ENCODE data around the gene SGPL1.

The SGPL1 gene

GRCh38 chr10:70772627-70773026 is 43.1 kb upstream of the SGPL1 start:
- Histone ChIP-seq H3K36me3 (no peaks in the 10 kb centered on the region), H3K27ac (no peak overlapping the region), H3K4me3 (no peak overlapping the region), H3K4me1 (no peaks in the 10 kb centered on the region), H3K27me3 (no peaks in the 10 kb centered on the region), H3K9me3 (no peaks in the 10 kb centered on the region)
- intact Hi-C loops (cut with DNase I; ENCODE audit: low total_unique reads): no loop called here
- TF ChIP-seq CTCF (IDR thresholded peaks at IDR 0.05): no peak
- no peak for DNase-seq

- no peak overlapping the region for H3K4me3 ChIP-seq
- no peaks in the 10 kb centered on the region for H3K36me3 ChIP-seq
- no peak for DNase-seq
- TF ChIP-seq CTCF (IDR thresholded peaks at IDR 0.05): no peak
- H3K27ac ChIP-seq: no peak overlapping the region
- no peaks in the 10 kb centered on the region for H3K27me3 ChIP-seq
- intact Hi-C loops (cut with DNase I; ENCODE audit: low total_unique reads): no loop called here
- no peaks in the 10 kb centered on the region for H3K4me1 ChIP-seq
- no peaks in the 10 kb centered on the region for H3K9me3 ChIP-seq
Observed at GRCh38 chr10:70773461-70773860, 42.3 kb upstream of the SGPL1 start.

- no peaks in the 10 kb centered on the region for H3K27me3 ChIP-seq
- peak; percentile 13 to 34 for DNase-seq
- no peaks in the 10 kb centered on the region for H3K9me3 ChIP-seq
- no peak overlapping the region for H3K27ac ChIP-seq
- H3K4me3 ChIP-seq: no peak overlapping the region
- H3K36me3 ChIP-seq: no peaks in the 10 kb centered on the region
- intact Hi-C loops (cut with DNase I; ENCODE audit: low total_unique reads): no loop called here
- no peak for TF ChIP-seq CTCF (IDR thresholded peaks at IDR 0.05)
- H3K4me1 ChIP-seq: no peaks in the 10 kb centered on the region
Observed at GRCh38 chr10:70773965-70774809, 41.6 kb upstream of the SGPL1 start.

- no peaks in the 10 kb centered on the region for H3K4me1 ChIP-seq
- H3K27me3 ChIP-seq: no peaks in the 10 kb centered on the region
- no peak for TF ChIP-seq CTCF (IDR thresholded peaks at IDR 0.05)
- H3K9me3 ChIP-seq: no peaks in the 10 kb centered on the region
- intact Hi-C loops (cut with DNase I; ENCODE audit: low total_unique reads): no loop called here
- DNase-seq: peak; percentile 15 to 53
- no peak overlapping the region for H3K4me3 ChIP-seq
- no peaks in the 10 kb centered on the region for H3K36me3 ChIP-seq
- H3K27ac ChIP-seq: no peak overlapping the region
Observed at GRCh38 chr10:70774810-70775678, 40.7 kb upstream of the SGPL1 start.

- no peak for TF ChIP-seq CTCF (IDR thresholded peaks at IDR 0.05)
- DNase-seq: peak in 1 of 2 donors; percentile 58
- no peaks in the 10 kb centered on the region for H3K9me3 ChIP-seq
- H3K4me1 ChIP-seq: no peaks in the 10 kb centered on the region
- H3K27me3 ChIP-seq: no peaks in the 10 kb centered on the region
- H3K4me3 ChIP-seq: no peak overlapping the region
- H3K36me3 ChIP-seq: no peaks in the 10 kb centered on the region
- intact Hi-C loops (cut with DNase I; ENCODE audit: low total_unique reads): no loop called here
- H3K27ac ChIP-seq: no peak overlapping the region
Observed at GRCh38 chr10:70775679-70776454, 39.9 kb upstream of the SGPL1 start.

Data from tibial artery (tissue), 4 donors.